Activated CD8-positive, alpha-beta memory T cell treated with anti-CD3 and anti-CD28 coated beads, Interleukin-2, amount 50 U/mL, for 48 hours (primary cell): ENCODE data around the gene NLRC4.
"Not testable (repeated sequence)": the region's sequence is repeated elsewhere in the genome, so short reads cannot be mapped to it uniquely, and the experiment has no call there.

ENCODE experiments used
- DNase-seq: peaks from one replicate; pipeline ENCODE4 v3.0.0-alpha.2; 2020

The NLRC4 gene

GRCh38 chr2:32237996-32238395 is 26.7 kb downstream of the NLRC4 start:
- no peak for DNase-seq

GRCh38 chr2:32237488-32237887 is 27.2 kb downstream of the NLRC4 start:
- DNase-seq: no peak

GRCh38 chr2:32235315-32235714 is 29.4 kb downstream of the NLRC4 start:
- DNase-seq: no peak

GRCh38 chr2:32231959-32232358 is 32.7 kb downstream of the NLRC4 start:
- no peak for DNase-seq

GRCh38 chr2:32229635-32230034 is 35.1 kb downstream of the NLRC4 start:
- no peak for DNase-seq

GRCh38 chr2:32228181-32228580 is 36.5 kb downstream of the NLRC4 start:
- DNase-seq: no peak

GRCh38 chr2:32227492-32227891 is 37.2 kb downstream of the NLRC4 start:
- DNase-seq: no peak

GRCh38 chr2:32222966-32223365 is 41.7 kb downstream of the NLRC4 start:
- DNase-seq: no peak

GRCh38 chr2:32220445-32220844 is 44.2 kb downstream of the NLRC4 start:
- no peak for DNase-seq

GRCh38 chr2:32212295-32212694 is 52.4 kb downstream of the NLRC4 start:
- DNase-seq: no peak

- no peak for DNase-seq
These were observed 53.8 kb downstream of the NLRC4 start for GRCh38 chr2:32210767-32211408.

- not testable (repeated sequence) for DNase-seq
These were observed 61.3 kb downstream of the NLRC4 start for GRCh38 chr2:32203428-32203827.

GRCh38 chr2:32200814-32201213 is 63.9 kb downstream of the NLRC4 start:
- DNase-seq: no peak

GRCh38 chr2:32192418-32192817 is 72.3 kb downstream of the NLRC4 start:
- no peak for DNase-seq

- DNase-seq: no peak
These were observed 75.7 kb downstream of the NLRC4 start for GRCh38 chr2:32189011-32189410.

GRCh38 chr2:32182667-32183066 is 82.0 kb downstream of the NLRC4 start:
- no peak for DNase-seq
